NCI-H2029 (cell line): ENCODE data around the gene ZSCAN29.
A peak's percentile ranks its signal among the peaks of the same experiment; 100 is the strongest.

Source experiments
- DNase-seq: peaks from one replicate; lab custom pipeline; 2025; lab: John Stamatoyannopoulos, UW

ZSCAN29 gene

DNA sequence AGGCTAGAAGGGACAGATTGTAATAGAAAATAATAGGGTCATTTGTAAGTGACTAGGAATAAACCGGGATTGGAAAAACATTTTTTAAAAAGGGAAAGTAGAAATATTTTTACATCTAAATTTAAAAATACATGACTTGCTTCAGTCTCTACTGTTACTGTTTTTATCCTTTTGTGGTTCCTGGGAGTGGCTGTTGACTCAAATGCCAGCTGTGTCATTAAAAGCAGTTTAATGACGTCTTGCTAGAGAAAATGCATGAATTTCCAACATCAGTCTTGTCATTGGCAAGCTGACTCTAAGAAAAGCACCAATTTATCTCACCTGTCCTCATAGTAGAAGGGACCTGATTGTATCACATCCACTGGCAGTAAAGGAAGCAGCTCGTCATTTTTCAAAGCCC lies 23.7 kb downstream of the ZSCAN29 start:
- no peak for DNase-seq

GRCh38 chr15:43346305-43346704 lies 24.5 kb downstream of the ZSCAN29 start:
- DNase-seq: no peak

- DNase-seq: no peak
Measured at GRCh38 chr15:43330780-43331087, 40.1 kb downstream of the ZSCAN29 start.

DNA sequence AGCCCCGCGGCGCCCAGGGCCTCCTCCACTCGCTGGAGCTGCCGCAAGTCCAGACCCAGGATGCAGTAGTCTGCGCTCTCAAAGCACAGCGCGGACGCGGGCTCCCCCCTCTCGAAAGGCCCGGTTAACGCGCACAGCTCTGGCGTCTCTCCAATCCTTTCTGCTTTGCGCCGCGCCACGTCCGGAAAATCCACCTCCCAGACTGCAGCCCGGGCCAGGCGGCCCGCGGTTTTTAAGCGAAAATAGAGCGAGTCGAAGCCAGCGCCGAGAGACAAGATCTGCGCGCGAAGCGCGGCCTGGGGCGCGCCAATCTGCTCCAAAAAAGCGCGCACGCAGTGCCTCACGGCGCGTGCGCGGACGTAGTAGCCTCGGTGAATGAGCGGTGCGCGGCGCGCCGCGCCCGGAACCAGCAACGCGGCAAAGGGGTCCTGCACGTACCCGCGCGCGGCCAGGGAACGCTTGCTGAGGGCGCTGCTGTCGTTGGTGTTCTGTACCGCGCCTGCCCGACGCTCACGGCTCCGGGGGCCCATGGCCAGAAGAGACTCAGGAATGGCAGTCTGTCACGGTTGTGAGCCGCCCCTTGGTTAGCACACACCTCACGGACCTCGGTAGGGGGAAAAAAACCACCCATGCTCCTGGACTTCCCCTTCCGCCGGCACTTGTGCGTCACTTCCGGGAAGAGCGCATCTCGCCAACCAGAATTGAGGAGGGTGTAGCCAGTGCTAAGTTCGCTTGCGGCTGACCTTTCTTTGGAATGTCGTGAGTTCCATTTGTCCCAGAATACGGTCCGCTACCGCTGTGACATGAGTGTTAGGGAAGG lies 40.7 kb downstream of the ZSCAN29 start, which contains the start of gene LCMT2:
Gene LCMT2, minus strand, starts transcription at position 614 of the 820 bp plus-strand sequence. Its CDS starts 84 bp downstream, at position 530.
- peak; percentile 54 for DNase-seq

DNA sequence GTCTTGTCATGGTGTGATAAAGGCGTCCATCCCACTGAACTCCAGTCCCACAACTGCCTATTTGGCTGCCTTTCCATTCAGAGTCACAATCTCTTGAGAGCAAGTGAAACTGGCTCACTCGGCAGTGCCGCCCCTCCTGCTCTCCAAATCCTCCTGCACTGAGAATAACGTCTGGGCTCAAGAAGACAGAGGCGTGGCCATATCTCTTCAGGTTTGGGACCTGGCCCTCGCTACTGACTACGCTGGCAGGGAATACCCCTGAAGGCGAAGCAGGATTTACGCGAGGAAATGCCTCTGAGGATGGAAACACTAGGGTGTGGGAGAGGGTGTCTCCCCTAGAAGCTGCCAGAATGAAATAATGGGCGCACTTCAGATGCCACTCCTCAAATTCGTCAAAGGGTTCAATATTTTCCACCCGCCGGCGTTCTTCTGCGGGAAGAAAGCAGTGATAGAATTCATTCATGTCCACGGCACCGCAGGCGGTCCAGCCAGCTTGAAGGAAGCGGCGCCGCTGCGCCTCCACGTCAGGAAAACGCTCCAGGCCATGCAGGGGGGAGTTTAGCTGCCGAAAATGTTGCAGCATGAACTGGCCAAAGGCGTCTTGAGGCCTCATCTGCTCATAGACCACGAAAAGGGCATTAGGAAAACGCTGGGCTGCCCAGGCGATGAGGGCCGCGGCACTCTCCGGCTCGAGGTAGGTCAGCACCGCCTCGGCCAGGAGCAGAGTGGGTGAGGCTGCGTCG lies 41.5 kb downstream of the ZSCAN29 start:
- DNase-seq: no peak

DNA sequence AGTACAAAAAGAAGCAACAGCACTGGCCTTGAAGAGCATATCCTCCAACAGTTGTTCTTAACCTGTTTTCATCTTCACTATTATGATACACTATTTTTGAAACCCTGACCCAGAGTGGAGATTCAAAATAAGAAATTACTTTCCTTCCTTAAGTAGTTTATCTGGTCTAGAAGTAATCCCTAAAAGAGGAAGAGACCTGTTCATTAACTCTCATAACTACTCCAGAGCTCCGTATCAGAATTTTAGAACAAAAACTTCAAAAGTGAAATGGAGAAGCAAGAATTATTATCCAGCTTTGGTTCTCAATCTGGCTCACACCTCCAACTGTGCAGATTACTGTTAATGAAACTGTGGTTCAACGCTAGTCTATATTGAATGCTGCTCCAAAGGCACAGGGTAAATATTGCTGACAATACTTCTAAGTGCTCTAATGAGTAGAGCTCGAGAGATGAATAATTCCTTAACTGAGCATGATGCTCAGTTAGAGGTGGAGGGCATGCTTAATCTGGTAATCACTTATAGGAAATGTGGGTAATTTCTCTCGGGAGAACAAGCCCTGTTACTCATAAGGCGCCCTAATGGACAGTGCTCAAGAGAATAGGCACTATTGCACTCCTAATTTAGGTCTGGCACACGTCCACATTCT lies 45.7 kb downstream of the ZSCAN29 start:
- no peak for DNase-seq

DNA sequence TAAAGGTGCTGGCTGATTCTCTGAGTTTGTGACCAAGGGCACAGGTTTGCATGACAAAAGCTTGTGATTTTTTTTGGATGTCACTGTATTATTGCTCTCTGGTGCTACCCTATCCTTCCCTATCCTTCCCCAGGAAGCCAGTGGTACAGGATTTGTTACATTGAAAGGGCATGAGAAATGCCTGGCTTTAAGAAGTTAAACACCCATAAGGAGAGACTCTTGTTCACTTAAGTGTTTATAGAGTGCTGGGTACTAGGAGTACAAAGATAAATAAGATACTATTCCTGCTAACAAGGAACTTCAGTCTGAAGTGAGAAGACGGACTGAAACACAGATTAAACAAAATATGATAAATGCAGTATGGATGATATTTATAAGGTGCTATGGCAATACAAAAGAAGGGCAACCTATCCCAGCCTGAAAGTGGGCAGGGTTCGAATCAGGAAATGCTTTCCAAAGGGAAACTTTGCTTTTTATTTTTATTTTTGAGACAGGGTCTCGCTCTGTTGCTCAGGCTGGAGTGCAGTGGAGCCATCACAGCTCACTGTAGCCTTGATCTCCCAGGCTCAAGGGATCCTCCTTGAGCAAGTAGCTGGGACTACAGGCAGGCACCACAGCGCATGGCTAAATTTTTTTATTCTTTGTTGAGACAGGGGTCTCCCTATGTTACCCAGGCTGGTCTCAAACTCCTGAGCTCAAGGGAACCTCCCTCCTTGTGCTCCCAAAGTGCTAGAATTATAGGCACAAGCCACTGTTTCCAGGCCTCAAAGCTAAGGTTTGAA lies 51.7 kb downstream of the ZSCAN29 start:
- DNase-seq: no peak

DNA sequence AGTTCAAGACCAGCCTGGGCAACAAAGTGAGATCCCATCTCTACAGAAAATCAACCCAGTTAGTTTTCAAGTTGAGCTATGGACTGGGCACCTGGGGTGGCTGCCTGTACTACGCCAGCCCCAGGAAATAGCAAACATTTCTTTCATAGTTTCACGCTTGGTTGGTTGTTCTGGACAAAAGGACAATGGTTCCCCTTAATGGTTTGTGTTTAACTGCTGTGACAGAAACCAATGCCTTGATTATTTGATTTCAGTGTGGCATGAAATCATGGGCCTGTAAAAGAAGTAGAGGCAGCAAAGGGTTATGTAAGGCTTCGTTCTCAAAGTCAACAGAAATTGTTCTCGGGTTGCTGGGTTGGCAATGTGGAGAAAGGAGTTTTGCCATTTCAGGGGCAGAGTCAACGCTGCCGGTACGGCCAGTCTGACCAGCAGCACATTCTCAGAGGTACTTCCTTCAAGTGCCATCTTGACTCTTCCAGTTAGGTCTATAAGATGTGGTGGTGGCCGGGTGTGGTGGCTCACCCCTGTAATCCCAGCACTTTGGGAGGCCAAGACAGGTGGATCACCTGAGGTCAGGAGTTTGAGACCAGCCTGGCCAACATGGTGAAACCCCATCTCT lies 53.2 kb downstream of the ZSCAN29 start:
- DNase-seq: no peak

DNA sequence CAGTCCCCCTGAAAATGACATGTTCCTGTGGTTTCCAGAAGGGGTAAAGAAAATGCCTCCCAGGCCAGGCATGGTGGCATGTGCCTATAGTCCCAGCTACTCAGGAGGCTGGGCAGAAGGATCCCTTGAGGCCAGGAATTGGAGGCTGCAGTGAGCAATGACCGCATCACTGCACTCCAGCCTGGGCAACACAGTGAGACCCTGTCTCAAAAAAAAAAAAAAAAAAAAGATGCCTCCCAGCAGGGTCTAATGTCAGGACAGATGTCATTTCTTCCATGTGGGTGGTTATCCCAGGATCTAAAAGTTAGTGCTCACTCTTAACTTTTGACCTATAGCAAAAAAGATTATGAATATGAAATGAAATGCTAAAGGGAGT lies 53.9 kb downstream of the ZSCAN29 start:
- DNase-seq: no peak

GRCh38 chr15:43316016-43316970 lies 54.5 kb downstream of the ZSCAN29 start:
- no peak for DNase-seq

DNA sequence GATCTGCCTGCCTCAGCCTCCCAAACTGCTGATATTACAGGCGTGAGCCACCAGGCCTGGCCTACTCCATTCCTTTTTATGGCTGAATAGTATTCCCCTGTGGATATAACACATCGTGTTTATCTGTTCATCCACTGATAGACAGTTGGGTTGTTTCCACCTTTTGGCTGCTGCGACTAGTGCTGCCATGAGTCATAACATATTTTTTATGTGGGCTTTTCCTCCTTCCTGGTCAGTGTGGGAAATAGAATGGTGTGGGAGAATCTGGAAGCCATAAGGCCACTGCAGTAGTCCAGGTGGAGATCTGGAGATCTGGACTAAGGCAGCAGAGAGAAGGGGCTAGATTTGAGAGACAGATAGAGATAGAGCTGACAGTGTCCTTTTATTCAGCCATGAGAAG lies 56.7 kb downstream of the ZSCAN29 start:
- DNase-seq: no peak

DNA sequence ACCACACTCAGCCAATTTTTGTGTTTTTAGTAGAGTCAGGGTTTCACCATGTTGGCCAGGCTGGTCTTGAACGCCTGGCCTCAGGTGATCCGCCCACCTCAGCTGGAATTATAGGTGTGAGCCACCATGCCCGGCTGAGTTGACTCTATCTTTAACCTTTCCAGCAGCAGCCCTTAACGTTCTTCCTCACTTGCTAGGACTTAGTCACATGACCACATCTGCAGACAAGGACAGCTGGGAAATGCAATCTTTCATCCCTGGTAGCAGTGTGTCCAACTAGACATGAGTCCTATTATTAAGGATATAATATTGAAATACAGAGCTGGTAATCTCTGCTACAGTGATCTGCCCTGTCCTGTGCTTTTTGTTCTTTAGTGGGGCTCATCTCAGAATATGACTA lies 58.5 kb downstream of the ZSCAN29 start:
- DNase-seq: no peak
